Activated CD8-positive, alpha-beta memory T cell treated with anti-CD3 and anti-CD28 coated beads, Interleukin-2, amount 50 U/mL, for 1 hour (primary cell): ENCODE results near the gene NEMF.
A peak's percentile ranks its signal among the peaks of the same experiment; 100 is the strongest.
"Not testable (repeated sequence)": the region's sequence is repeated elsewhere in the genome, so short reads cannot be mapped to it uniquely, and the experiment has no call there.

Experiments used
- DNase-seq: peaks from one replicate; pipeline ENCODE4 v3.0.0-alpha.2; 2020; ENCODE audit errors: extremely low read depth

The NEMF gene, protein sequence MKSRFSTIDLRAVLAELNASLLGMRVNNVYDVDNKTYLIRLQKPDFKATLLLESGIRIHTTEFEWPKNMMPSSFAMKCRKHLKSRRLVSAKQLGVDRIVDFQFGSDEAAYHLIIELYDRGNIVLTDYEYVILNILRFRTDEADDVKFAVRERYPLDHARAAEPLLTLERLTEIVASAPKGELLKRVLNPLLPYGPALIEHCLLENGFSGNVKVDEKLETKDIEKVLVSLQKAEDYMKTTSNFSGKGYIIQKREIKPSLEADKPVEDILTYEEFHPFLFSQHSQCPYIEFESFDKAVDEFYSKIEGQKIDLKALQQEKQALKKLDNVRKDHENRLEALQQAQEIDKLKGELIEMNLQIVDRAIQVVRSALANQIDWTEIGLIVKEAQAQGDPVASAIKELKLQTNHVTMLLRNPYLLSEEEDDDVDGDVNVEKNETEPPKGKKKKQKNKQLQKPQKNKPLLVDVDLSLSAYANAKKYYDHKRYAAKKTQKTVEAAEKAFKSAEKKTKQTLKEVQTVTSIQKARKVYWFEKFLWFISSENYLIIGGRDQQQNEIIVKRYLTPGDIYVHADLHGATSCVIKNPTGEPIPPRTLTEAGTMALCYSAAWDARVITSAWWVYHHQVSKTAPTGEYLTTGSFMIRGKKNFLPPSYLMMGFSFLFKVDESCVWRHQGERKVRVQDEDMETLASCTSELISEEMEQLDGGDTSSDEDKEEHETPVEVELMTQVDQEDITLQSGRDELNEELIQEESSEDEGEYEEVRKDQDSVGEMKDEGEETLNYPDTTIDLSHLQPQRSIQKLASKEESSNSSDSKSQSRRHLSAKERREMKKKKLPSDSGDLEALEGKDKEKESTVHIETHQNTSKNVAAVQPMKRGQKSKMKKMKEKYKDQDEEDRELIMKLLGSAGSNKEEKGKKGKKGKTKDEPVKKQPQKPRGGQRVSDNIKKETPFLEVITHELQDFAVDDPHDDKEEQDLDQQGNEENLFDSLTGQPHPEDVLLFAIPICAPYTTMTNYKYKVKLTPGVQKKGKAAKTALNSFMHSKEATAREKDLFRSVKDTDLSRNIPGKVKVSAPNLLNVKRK

GRCh38 chr14:49852301-49853157 is at the start of gene NEMF:
Gene NEMF, minus strand, starts transcription at chr14:49852788. Its CDS starts 35 bp downstream, at chr14:49852753.
- DNase-seq, result peak; percentile 59

DNA sequence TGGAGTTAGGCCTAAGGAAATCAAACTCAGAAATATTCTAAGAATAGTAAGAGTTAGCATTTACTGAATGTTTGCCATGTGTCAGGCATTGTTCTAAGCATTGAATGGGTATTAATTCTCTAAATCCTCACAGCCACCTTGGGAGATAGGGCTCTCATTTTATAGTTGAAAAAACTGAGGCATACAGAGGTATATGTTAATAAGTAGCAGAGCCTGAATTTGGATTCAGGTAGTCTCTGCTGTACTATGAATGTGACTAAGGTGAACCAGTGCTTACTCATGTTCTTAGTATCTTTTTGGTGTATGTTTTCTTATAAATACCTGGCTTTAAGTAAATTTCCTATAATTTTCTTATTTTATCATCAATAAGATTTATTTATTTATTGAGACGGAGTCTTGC is 48.4 kb upstream of the NEMF start:
- DNase-seq, result no peak

DNA sequence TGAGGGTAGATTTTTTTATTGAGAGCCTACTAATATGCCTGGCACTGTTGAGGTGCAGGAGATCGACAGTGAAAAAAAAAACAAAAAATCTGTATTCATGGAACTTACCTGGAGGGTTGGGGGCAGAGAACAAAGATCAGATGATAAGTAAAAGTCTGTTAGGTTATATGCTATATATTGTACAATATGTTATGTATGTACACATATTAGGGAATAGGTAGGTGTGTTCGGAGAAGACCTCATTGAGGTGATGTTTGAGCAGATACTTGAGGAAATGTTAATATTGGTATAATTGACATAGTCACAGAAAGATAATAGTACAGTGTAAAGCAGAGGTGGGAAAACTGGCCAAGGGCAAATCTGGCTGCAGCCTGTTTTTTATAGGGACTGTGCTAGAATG is 45.9 kb upstream of the NEMF start:
- no peak for DNase-seq

GRCh38 chr14:49897965-49898364 is 45.4 kb upstream of the NEMF start:
- DNase-seq, result no peak

DNA sequence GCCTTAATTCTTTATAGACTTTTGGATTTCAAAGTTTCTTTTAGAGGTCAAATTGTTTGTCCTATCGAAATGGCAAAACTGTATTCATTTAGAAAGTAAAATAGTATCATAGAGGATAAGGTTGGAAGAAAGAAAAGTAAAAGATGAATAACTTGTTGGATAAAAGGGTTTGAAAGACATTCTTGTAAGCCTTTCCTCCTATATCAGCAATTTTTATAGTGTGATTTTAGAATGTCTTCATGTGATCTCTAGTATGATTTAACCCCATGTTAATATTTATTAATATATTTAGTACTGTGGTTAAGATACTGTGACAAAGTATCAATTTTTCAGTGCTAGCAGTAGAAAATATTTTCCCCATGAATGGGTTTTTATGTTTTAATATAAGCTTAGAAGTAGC is 44.8 kb upstream of the NEMF start:
- no peak for DNase-seq

DNA sequence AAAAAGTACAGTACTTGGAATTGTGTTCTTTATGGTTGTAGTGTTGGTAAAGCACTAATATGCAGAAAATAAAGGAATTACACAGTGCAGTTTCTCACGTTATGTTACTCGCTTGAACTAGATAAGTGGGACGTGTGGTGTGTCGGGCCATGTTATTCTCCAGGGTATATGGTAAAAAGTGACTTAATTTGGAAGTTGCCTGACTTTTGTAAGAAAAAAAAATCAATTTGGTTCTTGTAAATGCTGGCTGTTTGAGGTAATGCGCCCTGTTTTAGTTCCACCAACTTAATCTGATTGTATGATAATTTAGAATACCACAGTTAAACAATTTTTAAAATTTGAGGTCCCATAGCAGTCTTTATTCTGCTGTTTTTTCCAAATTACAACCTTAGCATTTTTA is 44.4 kb upstream of the NEMF start:
- DNase-seq, result no peak

DNA sequence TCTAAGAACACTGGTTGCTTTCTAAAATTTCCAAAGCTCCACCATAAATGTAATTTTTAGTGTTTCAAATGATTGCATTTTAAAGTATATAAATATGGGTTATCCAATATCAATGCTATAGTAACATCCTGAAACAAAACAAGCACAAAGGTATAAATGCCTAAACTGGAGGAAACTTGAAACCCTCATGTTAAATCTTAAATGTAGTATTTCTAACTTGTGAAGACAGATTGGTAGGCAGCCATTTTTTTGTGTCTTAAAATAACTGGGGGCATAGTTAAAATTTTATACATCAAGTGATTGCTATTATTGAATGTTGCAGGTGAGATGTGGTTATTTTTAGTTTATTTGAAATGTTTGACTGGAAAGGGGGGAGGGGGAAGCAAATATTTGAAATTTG is 43.7 kb upstream of the NEMF start:
- DNase-seq, result not testable (repeated sequence)

DNA sequence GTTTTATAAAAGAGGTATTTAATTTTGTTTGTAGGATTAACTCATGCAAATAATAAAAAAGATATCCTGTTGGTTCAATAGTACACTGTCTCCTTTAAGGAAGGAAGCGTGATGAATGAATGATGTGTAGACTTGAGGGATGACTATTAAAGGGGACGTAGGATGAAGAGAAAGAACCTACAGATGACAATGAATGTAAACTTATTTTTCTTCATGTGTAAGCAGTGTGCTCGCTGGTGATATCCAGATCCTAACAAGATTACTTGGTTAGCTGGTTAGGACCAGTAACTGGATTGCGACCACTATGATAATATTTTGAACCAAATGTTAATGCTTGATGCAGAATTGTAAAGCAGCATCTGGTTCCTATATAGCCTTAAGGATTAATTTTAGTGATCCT is 42.9 kb upstream of the NEMF start:
- DNase-seq, result no peak

DNA sequence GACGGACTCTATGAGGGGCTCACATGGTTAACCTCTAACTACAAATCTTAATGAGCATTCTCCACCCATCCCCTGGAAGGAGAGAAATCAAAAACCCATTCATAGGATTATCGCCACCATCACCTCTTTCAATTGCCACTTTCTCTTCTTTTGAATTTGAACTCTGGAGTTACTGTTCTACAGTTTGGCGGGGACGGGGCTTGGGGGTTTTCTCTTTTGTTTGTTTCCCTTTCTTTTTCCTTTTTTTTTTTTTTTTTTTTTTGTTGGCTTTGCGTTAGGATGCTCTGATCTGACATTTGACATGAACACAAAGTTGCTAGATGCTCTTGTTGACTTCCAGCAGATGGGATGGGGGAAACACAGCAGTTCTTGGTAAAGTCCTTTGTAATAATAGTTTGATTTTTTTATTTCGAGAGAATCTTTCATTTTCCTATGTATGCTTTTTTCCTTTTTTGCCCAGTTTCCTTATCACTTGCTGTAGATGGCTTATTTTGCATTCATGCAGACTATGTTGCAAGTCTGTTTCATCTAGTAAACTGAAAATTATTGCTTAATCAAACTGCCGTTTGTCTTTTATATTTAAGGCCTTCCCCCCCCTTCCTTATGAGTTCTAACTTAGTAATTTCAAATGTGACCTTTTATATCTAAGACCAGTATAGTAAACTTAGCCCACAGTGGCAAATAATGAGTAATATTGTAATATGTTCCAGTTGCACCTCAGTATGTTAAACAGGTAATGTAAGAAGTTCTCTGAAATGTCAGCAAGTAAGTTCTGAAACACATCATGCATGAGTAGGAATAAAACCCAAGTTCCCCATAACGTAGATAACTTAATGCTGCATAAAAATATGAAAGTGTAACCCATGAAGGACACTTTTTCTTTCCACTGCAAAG is 41.9 kb upstream of the NEMF start:
- not testable (repeated sequence) for DNase-seq

DNA sequence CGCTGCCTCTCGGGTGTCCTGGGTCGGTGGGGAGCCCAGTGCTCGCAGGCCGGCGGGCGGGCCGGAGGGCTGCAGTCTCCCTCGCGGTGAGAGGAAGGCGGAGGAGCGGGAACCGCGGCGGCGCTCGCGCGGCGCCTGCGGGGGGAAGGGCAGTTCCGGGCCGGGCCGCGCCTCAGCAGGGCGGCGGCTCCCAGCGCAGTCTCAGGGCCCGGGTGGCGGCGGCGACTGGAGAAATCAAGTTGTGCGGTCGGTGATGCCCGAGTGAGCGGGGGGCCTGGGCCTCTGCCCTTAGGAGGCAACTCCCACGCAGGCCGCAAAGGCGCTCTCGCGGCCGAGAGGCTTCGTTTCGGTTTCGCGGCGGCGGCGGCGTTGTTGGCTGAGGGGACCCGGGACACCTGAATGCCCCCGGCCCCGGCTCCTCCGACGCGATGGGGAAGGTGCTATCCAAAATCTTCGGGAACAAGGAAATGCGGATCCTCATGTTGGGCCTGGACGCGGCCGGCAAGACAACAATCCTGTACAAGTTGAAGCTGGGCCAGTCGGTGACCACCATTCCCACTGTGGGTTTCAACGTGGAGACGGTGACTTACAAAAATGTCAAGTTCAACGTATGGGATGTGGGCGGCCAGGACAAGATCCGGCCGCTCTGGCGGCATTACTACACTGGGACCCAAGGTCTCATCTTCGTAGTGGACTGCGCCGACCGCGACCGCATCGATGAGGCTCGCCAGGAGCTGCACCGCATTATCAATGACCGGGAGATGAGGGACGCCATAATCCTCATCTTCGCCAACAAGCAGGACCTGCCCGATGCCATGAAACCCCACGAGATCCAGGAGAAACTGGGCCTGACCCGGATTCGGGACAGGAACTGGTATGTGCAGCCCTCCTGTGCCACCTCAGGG is 41.0 kb upstream of the NEMF start:
- peak; percentile 38 for DNase-seq

- DNase-seq, result peak; percentile 93
These were observed 40.2 kb upstream of the NEMF start, which contains the start of gene ARF6 for GRCh38 chr14:49892636-49893308. Gene ARF6, plus strand, starts transcription at chr14:49893082. Its CDS starts 655 bp downstream, at chr14:49893737.

DNA sequence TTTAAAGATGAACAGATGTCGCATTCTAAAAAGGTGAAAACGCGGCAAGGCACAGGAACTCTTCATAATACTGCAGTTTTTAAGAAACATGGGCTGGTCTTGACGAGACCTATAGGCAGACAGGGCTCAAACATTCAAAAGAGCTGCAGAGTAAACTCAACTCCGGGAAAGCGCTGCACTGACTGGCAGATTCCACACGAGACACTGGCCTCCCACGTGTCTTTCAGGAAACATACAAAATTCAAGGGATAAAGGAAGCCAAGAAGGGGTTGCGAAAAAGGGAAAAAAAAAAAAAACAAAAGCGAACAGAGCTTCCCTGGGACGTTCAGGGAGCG is 39.7 kb upstream of the NEMF start:
- no peak for DNase-seq

- DNase-seq, result no peak
These were observed 35.7 kb upstream of the NEMF start for GRCh38 chr14:49888293-49888692.

DNA sequence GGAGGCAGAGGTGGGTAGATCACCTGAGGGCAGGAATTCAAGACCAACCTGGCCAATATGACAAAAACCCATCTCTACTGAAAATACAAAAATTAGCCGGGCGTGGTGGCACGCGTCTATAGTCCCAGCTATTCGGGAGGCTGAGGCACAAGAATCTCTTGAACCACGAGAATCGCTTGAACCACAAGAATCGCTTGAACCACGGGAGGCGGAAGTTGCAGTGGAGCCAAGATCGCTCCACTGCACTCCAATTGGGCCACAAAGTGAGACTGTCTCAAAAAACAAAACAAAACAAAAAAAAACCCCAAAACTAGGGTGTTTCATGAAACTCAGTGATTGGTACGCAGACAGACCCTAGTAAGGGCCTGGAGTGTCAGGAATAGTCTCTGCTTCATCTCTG is 33.9 kb upstream of the NEMF start:
- DNase-seq, result no peak

DNA sequence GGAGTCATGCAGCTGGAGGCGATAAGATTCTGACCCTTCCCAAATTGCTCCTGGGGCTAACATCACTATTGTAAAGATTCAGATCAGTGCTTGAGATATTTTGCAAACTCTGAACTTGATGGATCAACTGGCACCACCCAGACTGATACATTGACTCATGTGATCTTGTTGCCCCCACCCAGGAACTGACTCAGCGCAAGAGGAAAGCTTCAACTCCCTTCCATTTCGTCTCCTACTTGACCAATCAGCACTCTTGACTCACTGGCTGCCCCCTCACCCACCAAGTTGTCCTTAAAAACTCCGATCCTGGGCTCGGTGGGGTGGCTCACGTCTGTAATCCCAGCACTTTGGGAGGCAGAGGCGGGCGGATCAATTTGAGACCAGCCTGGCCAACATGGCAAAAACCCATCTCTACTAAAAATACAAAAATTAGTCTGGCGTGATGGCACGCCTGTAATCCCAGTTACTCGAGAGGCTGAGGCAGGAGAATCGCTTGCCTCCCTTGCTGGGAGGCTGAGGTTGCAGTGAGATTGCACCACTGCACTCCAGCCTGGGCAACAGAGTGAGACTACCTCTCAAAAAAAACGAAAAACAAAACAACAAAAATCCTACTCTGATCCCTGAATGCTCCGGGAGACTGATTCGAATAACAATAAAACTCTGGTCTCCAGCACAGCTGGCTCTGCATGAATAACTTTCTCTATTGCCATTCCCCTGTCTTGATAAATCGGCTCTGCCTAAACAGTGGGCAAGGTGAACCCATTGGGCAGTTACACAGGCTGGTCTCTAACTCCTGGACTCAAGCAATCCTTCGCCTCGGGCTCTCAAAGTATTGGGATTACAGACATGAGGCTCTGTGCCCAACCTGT is 30.5 kb upstream of the NEMF start:
- DNase-seq, result no peak

DNA sequence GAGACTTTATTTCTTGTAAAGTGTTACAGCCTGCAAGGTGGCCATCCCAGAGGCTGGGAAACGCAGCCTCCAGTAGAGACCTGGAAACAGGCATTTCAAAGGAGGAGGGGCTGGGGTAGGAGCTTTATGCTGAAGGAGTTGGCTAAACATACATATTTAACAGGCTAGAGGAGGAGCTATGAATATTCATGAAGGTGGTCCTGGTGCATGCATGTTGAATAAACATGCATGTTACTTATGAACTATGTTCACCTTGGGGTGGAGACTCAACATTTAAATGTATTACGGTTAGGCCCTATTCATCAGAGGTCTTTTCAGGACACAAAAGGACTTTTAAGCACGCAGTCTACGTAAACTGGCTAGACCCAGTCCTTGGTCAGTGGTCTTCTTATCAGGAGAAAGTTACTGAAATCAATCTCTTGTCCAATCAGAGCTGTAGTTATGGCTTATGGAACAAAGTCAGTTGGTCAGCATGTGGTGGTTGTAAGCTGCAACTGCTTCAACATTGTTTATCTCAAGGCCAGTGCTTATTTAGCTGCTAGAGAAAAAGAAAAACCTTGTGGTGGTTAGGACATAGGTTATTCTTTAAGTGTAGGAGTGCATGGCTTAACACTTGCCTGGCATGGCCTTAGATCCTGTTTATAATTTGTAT is 28.9 kb upstream of the NEMF start:
- no peak for DNase-seq

DNA sequence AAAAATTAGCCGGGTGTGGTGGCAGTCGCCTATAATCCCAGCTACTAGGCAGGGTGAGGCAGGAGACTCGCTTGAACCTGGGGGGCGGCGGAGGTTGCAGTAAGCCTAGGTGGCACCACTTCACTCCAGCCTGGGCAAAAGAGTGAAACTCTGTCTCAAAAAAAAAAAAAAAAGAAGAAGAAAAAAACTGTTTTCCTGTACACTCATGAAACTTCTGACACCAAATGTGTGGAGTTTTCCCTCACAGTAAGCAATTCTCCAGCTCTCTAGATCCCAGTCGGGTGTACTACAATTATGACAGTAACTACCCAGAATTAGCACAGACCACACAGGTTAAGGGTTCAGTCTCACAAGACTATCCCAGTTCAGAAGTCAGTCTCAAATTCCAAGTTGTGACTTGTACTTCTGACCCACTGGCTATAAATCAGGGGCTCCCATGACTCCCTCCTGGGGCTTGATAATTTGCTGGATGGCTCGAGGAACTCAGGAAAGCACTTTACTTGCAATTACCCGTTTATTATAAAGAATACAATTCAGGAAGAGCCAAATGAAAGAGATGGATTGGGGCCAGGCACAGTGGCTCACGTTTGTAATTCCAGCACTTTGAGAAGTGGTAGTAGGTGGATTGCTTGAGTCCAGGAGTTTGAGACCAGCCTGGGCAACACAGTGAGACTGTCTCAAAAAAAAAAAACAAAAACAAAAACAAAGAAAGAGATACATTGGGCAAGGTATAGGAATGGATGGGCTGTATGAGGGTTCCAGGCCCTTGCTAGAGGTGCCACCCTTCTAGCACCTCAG is 27.9 kb upstream of the NEMF start:
- DNase-seq, result no peak
